ENCODE data around the gene ATXN10.

The ATXN10 gene

GRCh38 chr22:45690008-45690407 is 18.4 kb downstream of the ATXN10 start:
- TF ChIP-seq, protein P1, sequence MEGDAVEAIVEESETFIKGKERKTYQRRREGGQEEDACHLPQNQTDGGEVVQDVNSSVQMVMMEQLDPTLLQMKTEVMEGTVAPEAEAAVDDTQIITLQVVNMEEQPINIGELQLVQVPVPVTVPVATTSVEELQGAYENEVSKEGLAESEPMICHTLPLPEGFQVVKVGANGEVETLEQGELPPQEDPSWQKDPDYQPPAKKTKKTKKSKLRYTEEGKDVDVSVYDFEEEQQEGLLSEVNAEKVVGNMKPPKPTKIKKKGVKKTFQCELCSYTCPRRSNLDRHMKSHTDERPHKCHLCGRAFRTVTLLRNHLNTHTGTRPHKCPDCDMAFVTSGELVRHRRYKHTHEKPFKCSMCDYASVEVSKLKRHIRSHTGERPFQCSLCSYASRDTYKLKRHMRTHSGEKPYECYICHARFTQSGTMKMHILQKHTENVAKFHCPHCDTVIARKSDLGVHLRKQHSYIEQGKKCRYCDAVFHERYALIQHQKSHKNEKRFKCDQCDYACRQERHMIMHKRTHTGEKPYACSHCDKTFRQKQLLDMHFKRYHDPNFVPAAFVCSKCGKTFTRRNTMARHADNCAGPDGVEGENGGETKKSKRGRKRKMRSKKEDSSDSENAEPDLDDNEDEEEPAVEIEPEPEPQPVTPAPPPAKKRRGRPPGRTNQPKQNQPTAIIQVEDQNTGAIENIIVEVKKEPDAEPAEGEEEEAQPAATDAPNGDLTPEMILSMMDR (IDR thresholded peaks at IDR 0.05; ENCODE audit: control extremely low read depth, extremely low read depth, low read depth, missing control alignments), result no peak
- no peak for DNase-seq (ENCODE audit: extremely low spot score)
- POLR2A ChIA-PET, result interaction anchor here (0.7 kb wide), 1 partner anchor 23 kb away, joined by 7 read pairs; no protein-coding TSS in a partner anchor
- CTCF ChIA-PET, result interaction anchor here (1.4 kb wide), 1 partner anchor 10 kb away, joined by 3 read pairs; no protein-coding TSS in a partner anchor

- DNase-seq (ENCODE audit: extremely low spot score), result no peak
- POLR2A ChIA-PET, result no interaction called here
- CTCF ChIA-PET, result no interaction called here
- TF ChIP-seq, protein P1 (IDR thresholded peaks at IDR 0.05; ENCODE audit: control extremely low read depth, extremely low read depth, low read depth, missing control alignments), result no peak
Measured at GRCh38 chr22:45692549-45692948, 20.9 kb downstream of the ATXN10 start.

- CTCF ChIA-PET, result interaction anchor here (0.9 to 1.2 kb wide), 2 partner anchors 14 to 20 kb away, joined by 3 read pairs; no protein-coding TSS in a partner anchor
- POLR2A ChIA-PET, result interaction anchor here (0.6 kb wide), 1 partner anchor 13 kb away, joined by 3 read pairs; no protein-coding TSS in a partner anchor
- TF ChIP-seq, protein P1 (IDR thresholded peaks at IDR 0.05; ENCODE audit: control extremely low read depth, extremely low read depth, low read depth, missing control alignments), result no peak
- no peak for DNase-seq (ENCODE audit: extremely low spot score)
Measured at GRCh38 chr22:45693835-45694234, 22.2 kb downstream of the ATXN10 start.

- TF ChIP-seq, protein P1 (IDR thresholded peaks at IDR 0.05; ENCODE audit: control extremely low read depth, extremely low read depth, low read depth, missing control alignments), result no peak
- POLR2A ChIA-PET, result no interaction called here
- CTCF ChIA-PET, result interaction anchor here (1.3 kb wide), 1 partner anchor 15 kb away, joined by 3 read pairs; no protein-coding TSS in a partner anchor
- DNase-seq (ENCODE audit: extremely low spot score), result peak; percentile 65
Measured at GRCh38 chr22:45696227-45696626, 24.6 kb downstream of the ATXN10 start.

- POLR2A ChIA-PET, result no interaction called here
- no peak for DNase-seq (ENCODE audit: extremely low spot score)
- TF ChIP-seq, protein P1 (IDR thresholded peaks at IDR 0.05; ENCODE audit: control extremely low read depth, extremely low read depth, low read depth, missing control alignments), result no peak
- CTCF ChIA-PET, result interaction anchor here (1.1 kb wide), 1 partner anchor 9 kb away, joined by 4 read pairs; no protein-coding TSS in a partner anchor
Measured at GRCh38 chr22:45698094-45698493, 26.5 kb downstream of the ATXN10 start.

DNA sequence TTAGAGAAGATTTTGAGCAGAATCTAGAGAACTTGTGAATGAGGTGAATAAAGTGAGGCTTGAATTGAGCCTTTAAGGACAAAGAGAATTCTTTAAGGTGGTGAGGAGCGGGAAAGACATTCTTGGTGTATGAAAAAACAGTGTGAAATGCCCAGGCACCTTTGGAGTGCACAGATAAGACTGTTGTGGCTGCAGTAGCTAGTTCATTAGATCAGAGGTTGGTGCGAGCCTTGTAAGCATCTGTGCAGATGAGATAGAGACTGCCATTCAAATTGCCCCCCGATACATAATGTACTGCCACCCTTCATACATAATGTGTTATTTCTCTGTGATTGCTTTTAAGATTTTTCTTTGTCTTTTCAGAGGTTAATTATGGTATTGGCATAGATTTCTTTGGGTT is 31.3 kb downstream of the ATXN10 start:
- POLR2A ChIA-PET, result no interaction called here
- no peak for DNase-seq (ENCODE audit: extremely low spot score)
- TF ChIP-seq, protein P1 (IDR thresholded peaks at IDR 0.05; ENCODE audit: control extremely low read depth, extremely low read depth, low read depth, missing control alignments), result no peak
- CTCF ChIA-PET, result interaction anchor here (1.2 to 1.3 kb wide), 2 partner anchors 16 to 36 kb away, joined by 3 read pairs; no protein-coding TSS in a partner anchor

Data from GM10248 (cell line).